HG02884 (cell line): ENCODE measurements around the gene ORAI1.
"Not testable (repeated sequence)": the region's sequence is repeated elsewhere in the genome, so short reads cannot be mapped to it uniquely, and the experiment has no call there.

Experiments
- ATAC-seq: cut with Tn5 transposase; IDR thresholded peaks from one replicate; pipeline ENCODE4 v1.9.1; 2021; ENCODE audit warnings: mild to moderate bottlenecking, moderate library complexity; ENCODE audit not compliant: unreplicated experiment

Gene ORAI1

DNA sequence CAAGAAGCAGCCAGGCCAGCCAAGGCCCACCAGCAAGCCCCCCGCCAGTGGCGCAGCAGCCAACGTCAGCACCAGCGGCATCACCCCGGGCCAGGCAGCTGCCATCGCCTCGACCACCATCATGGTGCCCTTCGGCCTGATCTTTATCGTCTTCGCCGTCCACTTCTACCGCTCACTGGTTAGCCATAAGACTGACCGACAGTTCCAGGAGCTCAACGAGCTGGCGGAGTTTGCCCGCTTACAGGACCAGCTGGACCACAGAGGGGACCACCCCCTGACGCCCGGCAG, 15.0 kb downstream of the ORAI1 start:
- ATAC-seq: no peak

- ATAC-seq: no peak
Observed at GRCh38 chr12:121648458-121649028, 22.2 kb downstream of the ORAI1 start.

GRCh38 chr12:121649322-121649721, 23.0 kb downstream of the ORAI1 start:
- no peak for ATAC-seq

GRCh38 chr12:121649819-121650353, 23.6 kb downstream of the ORAI1 start:
- ATAC-seq: no peak

GRCh38 chr12:121651320-121651719, 25.0 kb downstream of the ORAI1 start:
- no peak for ATAC-seq

GRCh38 chr12:121652767-121653497, 26.6 kb downstream of the ORAI1 start:
- ATAC-seq: no peak

DNA sequence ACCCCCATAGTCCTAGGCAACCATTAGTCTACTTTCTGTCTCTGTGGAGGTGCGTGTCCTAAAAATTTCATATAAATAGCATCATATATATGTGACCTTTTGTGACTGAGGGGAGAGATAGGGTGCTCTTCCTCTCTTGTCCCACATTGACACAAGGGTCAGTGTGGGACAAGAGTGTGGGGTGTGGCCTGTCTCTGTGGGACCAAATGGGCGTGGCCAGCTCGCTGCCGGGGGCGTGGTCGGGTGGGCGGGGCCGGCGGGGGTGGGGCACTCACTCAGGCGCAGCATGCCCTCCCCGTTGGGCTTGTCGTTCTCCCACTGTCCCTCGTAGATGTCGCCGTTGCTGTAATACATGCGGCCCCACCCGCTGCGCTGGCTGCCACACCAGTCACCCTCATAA, 27.7 kb downstream of the ORAI1 start:
- no peak for ATAC-seq

- ATAC-seq: no peak
Observed at GRCh38 chr12:121656122-121656521, 29.8 kb downstream of the ORAI1 start.

DNA sequence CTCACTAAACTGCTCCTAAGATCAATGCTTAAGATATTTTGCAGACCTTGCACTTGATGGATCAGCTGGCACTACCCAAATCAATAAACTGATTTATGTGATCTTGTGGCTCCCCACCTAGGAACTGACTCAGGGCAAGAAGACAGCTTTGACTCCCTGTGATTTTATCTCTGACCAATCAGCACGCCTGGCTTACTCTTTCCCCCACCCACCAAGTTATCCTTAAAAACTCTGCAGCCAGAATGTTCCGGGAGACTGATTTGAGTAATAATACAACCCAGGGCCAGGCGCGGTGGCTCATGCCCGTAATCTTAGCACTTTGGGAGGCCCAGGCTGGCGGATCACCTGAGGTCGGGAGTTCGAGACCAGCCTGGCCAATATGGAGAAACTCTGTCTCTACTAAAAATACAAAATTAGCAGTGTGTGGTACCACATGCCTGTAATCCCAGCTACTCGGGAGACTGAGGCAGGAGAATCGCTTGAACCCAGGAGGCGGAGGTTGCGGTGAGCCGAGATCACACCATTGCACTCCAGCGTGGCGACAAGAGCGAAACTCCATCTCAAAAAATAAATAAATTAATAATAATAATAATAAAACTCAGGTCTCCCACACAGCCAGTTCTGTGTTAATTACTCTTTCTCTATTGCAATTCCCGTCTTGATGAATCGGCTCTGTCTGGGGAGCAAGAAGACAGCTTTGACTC, 31.1 kb downstream of the ORAI1 start:
- ATAC-seq: no peak

GRCh38 chr12:121661353-121662105, 35.2 kb downstream of the ORAI1 start:
- ATAC-seq: not testable (repeated sequence)

- ATAC-seq: no peak
Observed at GRCh38 chr12:121663610-121663929, 37.2 kb downstream of the ORAI1 start.

DNA sequence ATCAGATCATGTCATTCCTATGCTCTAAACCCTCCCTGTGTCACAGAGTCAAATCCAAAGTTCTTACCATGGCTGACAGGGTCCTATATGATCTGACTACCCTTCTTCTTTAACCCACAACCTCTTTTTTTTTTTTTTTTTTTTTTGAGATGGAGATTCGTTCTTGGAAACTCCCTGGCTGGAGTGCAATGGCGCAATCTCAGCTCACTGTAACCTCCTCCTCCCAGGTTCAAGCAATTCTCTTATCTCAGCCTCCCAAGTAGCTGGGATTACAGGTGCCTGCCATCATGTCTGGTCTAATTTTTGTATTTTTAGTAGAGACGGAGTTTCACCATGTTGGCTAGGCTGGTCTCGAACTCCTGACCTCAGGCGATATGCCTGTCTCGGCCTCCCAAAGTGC, 40.5 kb downstream of the ORAI1 start:
- ATAC-seq: not testable (repeated sequence)

DNA sequence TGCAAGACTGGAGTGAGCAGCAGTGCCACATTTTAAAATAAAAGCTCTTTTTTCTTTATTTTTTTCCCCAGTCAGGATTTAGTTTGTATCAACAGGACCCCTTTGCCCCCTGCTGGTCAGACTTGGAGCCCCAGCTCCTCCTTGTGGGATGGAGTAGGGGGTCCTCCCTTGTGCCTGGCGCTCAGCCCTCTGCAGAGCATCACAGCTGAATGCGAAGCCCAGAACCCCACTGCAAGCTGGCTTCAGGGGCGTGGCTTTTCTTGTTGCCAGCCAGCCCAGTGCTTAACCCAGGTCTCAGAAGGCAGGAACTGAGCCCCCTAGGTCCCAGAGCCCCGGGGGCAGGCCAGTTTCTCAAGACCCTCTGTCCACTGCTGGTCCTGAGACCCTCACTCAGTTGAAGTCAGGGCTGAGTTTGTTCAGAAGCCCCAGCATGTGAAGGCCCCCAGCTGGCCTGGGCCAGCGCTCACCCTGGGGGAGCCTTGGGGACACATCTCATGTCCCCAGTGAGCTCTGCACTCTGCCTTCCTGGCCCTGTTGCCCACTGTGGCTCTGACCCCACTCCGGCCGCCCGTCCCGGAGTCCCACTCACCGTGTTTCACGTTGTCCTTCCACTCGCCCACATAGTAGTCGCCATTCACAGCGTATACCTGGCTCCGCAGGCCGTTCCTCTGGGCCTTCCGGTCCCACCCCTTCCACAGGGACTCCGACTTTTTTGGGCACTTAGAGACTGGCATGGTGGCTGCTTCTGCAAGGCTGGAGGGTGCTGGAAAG, 42.6 kb downstream of the ORAI1 start:
- no peak for ATAC-seq

DNA sequence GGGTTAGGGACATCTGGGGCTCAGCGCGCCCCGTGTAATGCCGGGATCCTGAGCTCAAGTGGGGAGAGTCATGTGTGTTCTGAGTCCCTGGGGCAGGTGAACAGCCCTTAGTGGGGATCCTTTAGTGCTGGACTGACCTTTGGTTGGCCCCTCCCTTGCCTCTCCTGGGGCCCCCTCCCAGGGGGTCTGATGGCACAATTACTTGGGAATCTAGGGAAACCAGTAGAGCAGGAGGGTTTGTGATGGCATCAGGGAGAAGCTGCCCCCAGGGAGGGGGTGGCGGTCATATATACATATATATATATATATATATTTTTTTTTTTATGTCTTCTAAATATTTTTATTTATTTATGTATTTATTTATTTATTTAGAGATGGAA, 43.2 kb downstream of the ORAI1 start, which contains the start of gene MORN3:
MORN3 (minus strand) TSS at position 134 of the 380 bp plus-strand sequence. CDS start 171 bp downstream, outside the sequence.
- ATAC-seq: no peak

- ATAC-seq: no peak
Observed at GRCh38 chr12:121673013-121673511, 46.7 kb downstream of the ORAI1 start.

DNA sequence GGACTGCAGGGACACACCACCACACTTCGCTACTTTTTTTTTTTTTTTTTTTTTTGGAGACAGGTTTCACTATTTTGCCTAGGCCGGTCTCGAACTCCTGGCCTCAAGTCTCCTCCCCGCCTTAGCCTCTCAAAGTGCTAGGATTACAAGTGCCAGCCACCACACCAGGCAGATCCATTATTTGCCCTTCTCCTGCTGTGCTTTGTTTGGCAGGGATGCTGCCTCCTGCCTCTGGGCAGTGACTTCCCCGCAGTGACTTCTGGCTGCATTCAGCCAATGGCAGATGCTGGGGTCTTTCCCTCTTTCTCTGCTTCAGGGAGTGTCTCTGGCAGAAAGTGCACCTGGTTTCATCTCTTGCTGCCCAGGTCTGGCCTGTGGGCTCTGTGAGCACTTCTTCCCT, 49.9 kb downstream of the ORAI1 start:
- ATAC-seq: no peak

DNA sequence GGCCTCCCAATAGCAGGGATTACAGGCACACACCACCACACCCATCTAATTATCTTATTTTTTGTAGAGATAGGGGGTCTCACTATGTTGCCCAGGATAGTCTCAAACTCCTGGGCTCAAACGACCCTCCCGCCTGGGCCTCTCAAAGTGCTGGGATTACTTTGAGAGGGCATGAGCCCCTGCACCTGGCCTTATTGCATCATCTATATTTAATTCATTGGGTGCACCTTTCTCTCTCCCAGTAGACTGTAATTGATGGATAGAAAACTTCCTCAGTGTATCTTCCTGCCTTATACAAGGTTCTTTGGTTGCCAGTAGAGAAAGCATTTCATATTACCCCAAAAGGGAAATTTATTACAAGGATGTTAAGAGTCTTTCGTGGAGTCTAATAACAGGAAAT, 52.0 kb downstream of the ORAI1 start:
- no peak for ATAC-seq

- no peak for ATAC-seq
Observed at GRCh38 chr12:121678716-121679300, 52.5 kb downstream of the ORAI1 start.

DNA sequence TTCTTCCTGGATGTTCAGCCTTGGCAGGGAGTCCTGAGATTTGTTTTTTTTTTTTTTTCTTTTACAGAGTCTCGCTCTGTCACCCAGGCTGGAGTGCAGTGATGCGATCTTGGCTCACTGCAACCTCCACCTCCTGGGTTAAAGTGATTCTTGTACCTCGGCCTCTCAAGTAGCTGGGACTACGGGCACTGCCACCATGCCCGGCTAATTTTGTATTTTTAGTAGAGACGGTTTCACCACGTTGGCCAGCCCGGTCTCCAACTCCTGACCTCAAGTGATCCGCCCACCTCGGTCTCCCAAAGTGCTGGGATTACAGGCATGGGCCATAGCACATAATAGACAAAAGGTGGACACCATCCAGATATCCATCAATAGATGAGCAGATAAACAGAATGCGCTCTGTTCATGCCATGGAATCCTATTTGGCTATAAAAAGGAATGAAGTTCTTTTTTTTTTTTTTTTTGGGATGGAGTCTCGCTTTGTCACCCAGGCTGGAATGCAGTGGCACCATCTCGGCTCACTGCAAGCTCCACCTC, 53.4 kb downstream of the ORAI1 start:
- not testable (repeated sequence) for ATAC-seq

- ATAC-seq: no peak
Observed at GRCh38 chr12:121688966-121689365, 62.6 kb downstream of the ORAI1 start.
